GM12878 (cell line): ENCODE results near the gene FAT1. TPM values are rescaled to one million over a fixed set of nuclear protein-coding genes. Genes with fewer than 3 reads are reported as not detected.

Source experiments
- ATAC-seq: fragments of 200-7000 bp; cut with Tn5 transposase; 3 replicates; pipeline ENCODE4 v1.9.1; 2020; ENCODE audit warnings: mild to moderate bottlenecking, moderate library complexity
- BruUV-seq: library from RNA; stranded (reverse); fragments of 400-500 nt; replicated peaks from 2 replicates; lab custom pipeline; 2021; lab: Mats Ljungman, UMichigan
- CTCF ChIA-PET: fragments of 300-600 bp; sonication (Branson Sonifier 250); formaldehyde crosslinking; extraction: SDS; loops from one replicate; lab custom pipeline; 2021; ENCODE audit warnings: inconsistent platforms; lab: Yijun Ruan, JAX
- POLR2A ChIA-PET: fragments of 350-600 bp; formaldehyde crosslinking; extraction: SDS; loops from one replicate; lab custom pipeline; 2021; ENCODE audit warnings: inconsistent platforms; lab: Charles Lee
- RAD21 ChIA-PET: fragments of 300-600 bp; sonication (Branson Sonifier 250); formaldehyde crosslinking; loops from one replicate; lab custom pipeline; 2023; ENCODE audit warnings: antibody characterized with exemption; ENCODE audit not compliant: unreplicated experiment; lab: Charles Lee
- SMC1A ChIA-PET: fragments of 300-600 bp; sonication (Branson Sonifier 250); formaldehyde crosslinking; loops from one replicate; lab custom pipeline; 2023; ENCODE audit not compliant: unreplicated experiment, uncharacterized antibody; lab: Charles Lee
- DNase-seq: peaks from one replicate; pipeline ENCODE4 v3.0.0-alpha.2; 2011; ENCODE audit warnings: low read depth, low spot score
- FAIRE-seq: peaks from 3 replicates; lab custom pipeline; 2011; peaks lifted over from hg19 to GRCh38; lab: Jason Lieb, UNC
- H2AFZ ChIP-seq: 2 replicates; pipeline ENCODE4 v1.6.0; 2011; ENCODE audit warnings: low read depth, low read length, control low read depth; ENCODE audit not compliant: control insufficient read depth
- H3K27ac ChIP-seq: 2 replicates; pipeline ENCODE4 v1.5.1; 2011; ENCODE audit warnings: control low read depth; ENCODE audit not compliant: control insufficient read depth, insufficient read depth
- H3K27me3 ChIP-seq, 2 experiments: replicated peaks in 1 of 2; 2 replicates each; pipeline versions ENCODE4 v1.6.0 to v1.6.1; 2011; ENCODE audit warnings: low read length in 1 of 2; ENCODE audit not compliant: control insufficient read depth in 2 of 2, insufficient read depth in 2 of 2
- H3K36me3 ChIP-seq, 2 experiments: 2 replicates each; pipeline ENCODE4 v1.5.1; 2011; ENCODE audit warnings: low read length in 1 of 2; ENCODE audit not compliant: control insufficient read depth in 2 of 2, insufficient read depth in 2 of 2
- H3K4me1 ChIP-seq: 2 replicates; pipeline ENCODE4 v1.6.1; 2011; ENCODE audit warnings: mild to moderate bottlenecking, low read length, moderate library complexity, mixed read lengths; ENCODE audit not compliant: control insufficient read depth, insufficient read depth
- H3K4me2 ChIP-seq: 2 replicates; pipeline ENCODE4 v1.6.0; 2011; ENCODE audit warnings: control low read depth; ENCODE audit not compliant: control insufficient read depth, insufficient read depth
- H3K4me3 ChIP-seq: fragments of 200-600 bp; sonication (generic); 2 replicates; pipeline ENCODE4 v1.5.1; 2016
- H3K79me2 ChIP-seq: 2 replicates; pipeline ENCODE4 v1.6.0; 2011; ENCODE audit warnings: low read length; ENCODE audit not compliant: control insufficient read depth, insufficient read depth
- H3K9ac ChIP-seq: 2 replicates; pipeline ENCODE4 v1.8.0; 2011; ENCODE audit warnings: low read length, control low read depth, mixed read lengths; ENCODE audit not compliant: control insufficient read depth, insufficient read depth
- H3K9me3 ChIP-seq: replicated peaks from 3 replicates; pipeline ENCODE4 v1.5.1; 2011; ENCODE audit warnings: mild to moderate bottlenecking, low read length; ENCODE audit not compliant: control insufficient read depth, insufficient read depth
- H4K20me1 ChIP-seq: 2 replicates; pipeline ENCODE4 v1.6.0; 2011; ENCODE audit not compliant: control insufficient read depth, insufficient read depth
- BRCA1 ChIP-seq: IDR thresholded peaks from 2 replicates; pipeline ENCODE4 v1.6.1; 2011; ENCODE audit warnings: low read depth, low read length, improper control_type of control experiment
- CTCF ChIP-seq, 3 experiments: IDR thresholded peaks in 2 of 3; conservative IDR thresholded peaks in 1 of 3; 2 replicates each; pipeline ENCODE4 v1.5.1; 2011; ENCODE audit warnings: low read depth in 3 of 3, low read length in 3 of 3, mild to moderate bottlenecking in 3 of 3, control low read depth in 2 of 3, moderate library complexity in 2 of 3, inconsistent platforms in 1 of 3, mixed read lengths in 1 of 3; ENCODE audit not compliant: control insufficient read depth in 2 of 3, insufficient read depth in 1 of 3; ENCODE audit errors: extremely low read depth in 1 of 3
- IKZF1 ChIP-seq: fragments of 450-650 bp; conservative IDR thresholded peaks from 2 replicates; pipeline ENCODE4 v1.6.1; 2017; ENCODE audit warnings: antibody characterized with exemption, mild to moderate bottlenecking
- JUNB ChIP-seq: IDR thresholded peaks from 2 replicates; pipeline ENCODE4 v1.6.1; 2016; ENCODE audit warnings: antibody characterized with exemption, mild to moderate bottlenecking
- KLF5 ChIP-seq: fragments of 450-650 bp; IDR thresholded peaks from 2 replicates; pipeline ENCODE4 v1.6.1; 2014; ENCODE audit warnings: mild to moderate bottlenecking; ENCODE audit not compliant: partially characterized antibody
- NR2C1 ChIP-seq: fragments of 450-650 bp; IDR thresholded peaks from 2 replicates; pipeline ENCODE4 v1.6.1; 2017; ENCODE audit warnings: antibody characterized with exemption, mild to moderate bottlenecking, moderate library complexity
- RAD51 ChIP-seq: fragments of 450-650 bp; IDR thresholded peaks from 2 replicates; pipeline ENCODE4 v1.6.1; 2016; ENCODE audit warnings: moderate library complexity, mild to moderate bottlenecking, inconsistent platforms
- RB1 ChIP-seq: fragments of 450-650 bp; formaldehyde crosslinking; IDR thresholded peaks from 2 replicates; pipeline ENCODE4 v1.6.1; 2017; ENCODE audit warnings: mild to moderate bottlenecking, borderline replicate concordance
- ZNF384 ChIP-seq: IDR thresholded peaks from 2 replicates; pipeline ENCODE4 v1.6.1; 2012; ENCODE audit warnings: low read depth, mild to moderate bottlenecking, low read length, improper control_type of control experiment, borderline replicate concordance
- ZSCAN29 ChIP-seq: fragments of 450-650 bp; IDR thresholded peaks from 2 replicates; pipeline ENCODE4 v1.6.1; 2017; ENCODE audit warnings: mild to moderate bottlenecking, moderate library complexity
- ZZZ3 ChIP-seq: IDR thresholded peaks from 2 replicates; pipeline ENCODE4 v1.6.1; 2011; ENCODE audit warnings: low read depth; ENCODE audit not compliant: control insufficient read depth, insufficient read length
- WGBS: methylation state at CpG from one replicate; pipeline ENCODE4 v1.1.6; 2016; ENCODE audit warnings: low lambda C conversion rate; ENCODE audit not compliant: insufficient replicate concordance, insufficient coverage; ENCODE audit errors: missing lambda C conversion rate; 5-methylcytosine and 5-hydroxymethylcytosine counted together
- in situ Hi-C: fragments of 300-500 bp; cut with MboI; formaldehyde crosslinking; loops from 9 replicates; pipeline ENCODE4 v1.14.3; 2018; ENCODE audit warnings: mixed read lengths
- intact Hi-C: fragments of 100-400 bp; cut with micrococcal nuclease; formaldehyde crosslinking; loops from one replicate; pipeline ENCODE4 v1.14.2; 2022; ENCODE audit not compliant: unreplicated experiment
- polyA plus RNA-seq, 11 experiments: library from polyadenylated mRNA; depleted of rRNA in 4 of 11; unstranded in 6 of 11; stranded (reverse) in 5 of 11; fragments of >200 nt; fragmentation: Nextera tagmentation in 4 of 11; fragmentation: Illumina TruSeq in 1 of 11; extraction: Ambion mirVana in 4 of 11; extraction: Trizol in 1 of 11; gene quantifications; 1 replicate in 1 of 11; 2 replicates in 10 of 11; pipeline versions ENCODE4 v1.2.1 to v1.2.3, GENCODE V29; 2011 to 2016; ENCODE audit warnings: inconsistent platforms in 2 of 11, missing spikeins in 2 of 11, low read depth in 1 of 11
- total RNA-seq, 4 experiments: library from RNA; depleted of rRNA in 3 of 4; stranded (reverse); fragments of >200 nt in 3 of 4; fragmentation: Illumina TruSeq in 1 of 4; extraction: Trizol in 1 of 4; gene quantifications; 2 replicates each; pipeline versions ENCODE4 v1.2.1 to v1.2.3, GENCODE V29; 2013 to 2021
- TF ChIP-seq, protein P1 (sequence below): IDR thresholded peaks from 2 replicates; pipeline ENCODE4 v1.6.1; 2012; ENCODE audit warnings: mild to moderate bottlenecking, low read depth, low read length
- TF ChIP-seq, protein P2 (sequence below): fragments of 150-350 bp; IDR thresholded peaks from 2 replicates; pipeline ENCODE4 v1.6.1; 2016; ENCODE audit warnings: low read depth, low read length

Gene FAT1
- total and polyA plus RNA-seq, 10 of the 15 experiments (the other 5 are each of a cell fraction or from before 2014, with no cell fraction given) = 0.04 to 11.8 (median 0.11) TPM; not detected in 1

- intact Hi-C loops (loop anchor here (10.0 kb wide), 1 partner anchor 106 kb away; no protein-coding TSS in a partner anchor), in situ Hi-C loops (no loop called here)
- RAD21 ChIA-PET = no interaction called here
- Histone ChIP-seq H4K20me1 (no peaks in the 10 kb centered on the region), H3K4me2 (no peak overlapping the region), H2AFZ (no peak overlapping the region), H3K4me1 (no peaks in the 10 kb centered on the region), H3K27ac (no peak overlapping the region), H3K9ac (no peak overlapping the region), H3K4me3 (no peak overlapping the region), H3K9me3 (no peaks in the 10 kb centered on the region), H3K36me3 (no peaks in the 10 kb centered on the region), H3K79me2 (no peaks in the 10 kb centered on the region), H3K27me3 (no peaks in the 10 kb centered on the region)
- FAIRE-seq (no peak), DNase-seq (no peak), ATAC-seq (no peak)
- no TSS peak for BruUV-seq
- CTCF ChIA-PET = no interaction called here
- POLR2A ChIA-PET = no interaction called here
- SMC1A ChIA-PET = no interaction called here
- WGBS = 0% methylated on average over 1 of the region's 1 CpG
- TF ChIP-seq ZSCAN29 (no peak), BRCA1 (no peak), KLF5 (no peak), CTCF (IDR thresholded peaks at IDR 0.05 in 2 of 3, conservative IDR thresholded peaks at IDR 0.05 in 1 of 3; ENCODE audit: control insufficient read depth in 2 of 3, extremely low read depth in 1 of 3, insufficient read depth in 1 of 3, low read depth in 3 of 3, low read length in 3 of 3) (no peak), ZNF384 (no peak), IKZF1 (no peak), ZZZ3 (no peak), JUNB (no peak), RB1 (no peak), RAD51 (no peak), NR2C1 (no peak)
- TF ChIP-seq, protein P1, sequence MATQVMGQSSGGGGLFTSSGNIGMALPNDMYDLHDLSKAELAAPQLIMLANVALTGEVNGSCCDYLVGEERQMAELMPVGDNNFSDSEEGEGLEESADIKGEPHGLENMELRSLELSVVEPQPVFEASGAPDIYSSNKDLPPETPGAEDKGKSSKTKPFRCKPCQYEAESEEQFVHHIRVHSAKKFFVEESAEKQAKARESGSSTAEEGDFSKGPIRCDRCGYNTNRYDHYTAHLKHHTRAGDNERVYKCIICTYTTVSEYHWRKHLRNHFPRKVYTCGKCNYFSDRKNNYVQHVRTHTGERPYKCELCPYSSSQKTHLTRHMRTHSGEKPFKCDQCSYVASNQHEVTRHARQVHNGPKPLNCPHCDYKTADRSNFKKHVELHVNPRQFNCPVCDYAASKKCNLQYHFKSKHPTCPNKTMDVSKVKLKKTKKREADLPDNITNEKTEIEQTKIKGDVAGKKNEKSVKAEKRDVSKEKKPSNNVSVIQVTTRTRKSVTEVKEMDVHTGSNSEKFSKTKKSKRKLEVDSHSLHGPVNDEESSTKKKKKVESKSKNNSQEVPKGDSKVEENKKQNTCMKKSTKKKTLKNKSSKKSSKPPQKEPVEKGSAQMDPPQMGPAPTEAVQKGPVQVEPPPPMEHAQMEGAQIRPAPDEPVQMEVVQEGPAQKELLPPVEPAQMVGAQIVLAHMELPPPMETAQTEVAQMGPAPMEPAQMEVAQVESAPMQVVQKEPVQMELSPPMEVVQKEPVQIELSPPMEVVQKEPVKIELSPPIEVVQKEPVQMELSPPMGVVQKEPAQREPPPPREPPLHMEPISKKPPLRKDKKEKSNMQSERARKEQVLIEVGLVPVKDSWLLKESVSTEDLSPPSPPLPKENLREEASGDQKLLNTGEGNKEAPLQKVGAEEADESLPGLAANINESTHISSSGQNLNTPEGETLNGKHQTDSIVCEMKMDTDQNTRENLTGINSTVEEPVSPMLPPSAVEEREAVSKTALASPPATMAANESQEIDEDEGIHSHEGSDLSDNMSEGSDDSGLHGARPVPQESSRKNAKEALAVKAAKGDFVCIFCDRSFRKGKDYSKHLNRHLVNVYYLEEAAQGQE = no peak
- TF ChIP-seq, protein P2, sequence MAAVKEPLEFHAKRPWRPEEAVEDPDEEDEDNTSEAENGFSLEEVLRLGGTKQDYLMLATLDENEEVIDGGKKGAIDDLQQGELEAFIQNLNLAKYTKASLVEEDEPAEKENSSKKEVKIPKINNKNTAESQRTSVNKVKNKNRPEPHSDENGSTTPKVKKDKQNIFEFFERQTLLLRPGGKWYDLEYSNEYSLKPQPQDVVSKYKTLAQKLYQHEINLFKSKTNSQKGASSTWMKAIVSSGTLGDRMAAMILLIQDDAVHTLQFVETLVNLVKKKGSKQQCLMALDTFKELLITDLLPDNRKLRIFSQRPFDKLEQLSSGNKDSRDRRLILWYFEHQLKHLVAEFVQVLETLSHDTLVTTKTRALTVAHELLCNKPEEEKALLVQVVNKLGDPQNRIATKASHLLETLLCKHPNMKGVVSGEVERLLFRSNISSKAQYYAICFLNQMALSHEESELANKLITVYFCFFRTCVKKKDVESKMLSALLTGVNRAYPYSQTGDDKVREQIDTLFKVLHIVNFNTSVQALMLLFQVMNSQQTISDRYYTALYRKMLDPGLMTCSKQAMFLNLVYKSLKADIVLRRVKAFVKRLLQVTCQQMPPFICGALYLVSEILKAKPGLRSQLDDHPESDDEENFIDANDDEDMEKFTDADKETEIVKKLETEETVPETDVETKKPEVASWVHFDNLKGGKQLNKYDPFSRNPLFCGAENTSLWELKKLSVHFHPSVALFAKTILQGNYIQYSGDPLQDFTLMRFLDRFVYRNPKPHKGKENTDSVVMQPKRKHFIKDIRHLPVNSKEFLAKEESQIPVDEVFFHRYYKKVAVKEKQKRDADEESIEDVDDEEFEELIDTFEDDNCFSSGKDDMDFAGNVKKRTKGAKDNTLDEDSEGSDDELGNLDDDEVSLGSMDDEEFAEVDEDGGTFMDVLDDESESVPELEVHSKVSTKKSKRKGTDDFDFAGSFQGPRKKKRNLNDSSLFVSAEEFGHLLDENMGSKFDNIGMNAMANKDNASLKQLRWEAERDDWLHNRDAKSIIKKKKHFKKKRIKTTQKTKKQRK = no peak
Measured at GRCh38 chr4:186580669-186581068, 143.0 kb downstream of the FAT1 start.
